ENCODE data around the gene DMC1.
A peak's percentile ranks its signal among the peaks of the same experiment; 100 is the strongest.
"Not testable (repeated sequence)": the region's sequence is repeated elsewhere in the genome, so short reads cannot be mapped to it uniquely, and the experiment has no call there.

DMC1 gene, protein sequence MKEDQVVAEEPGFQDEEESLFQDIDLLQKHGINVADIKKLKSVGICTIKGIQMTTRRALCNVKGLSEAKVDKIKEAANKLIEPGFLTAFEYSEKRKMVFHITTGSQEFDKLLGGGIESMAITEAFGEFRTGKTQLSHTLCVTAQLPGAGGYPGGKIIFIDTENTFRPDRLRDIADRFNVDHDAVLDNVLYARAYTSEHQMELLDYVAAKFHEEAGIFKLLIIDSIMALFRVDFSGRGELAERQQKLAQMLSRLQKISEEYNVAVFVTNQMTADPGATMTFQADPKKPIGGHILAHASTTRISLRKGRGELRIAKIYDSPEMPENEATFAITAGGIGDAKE

DNA sequence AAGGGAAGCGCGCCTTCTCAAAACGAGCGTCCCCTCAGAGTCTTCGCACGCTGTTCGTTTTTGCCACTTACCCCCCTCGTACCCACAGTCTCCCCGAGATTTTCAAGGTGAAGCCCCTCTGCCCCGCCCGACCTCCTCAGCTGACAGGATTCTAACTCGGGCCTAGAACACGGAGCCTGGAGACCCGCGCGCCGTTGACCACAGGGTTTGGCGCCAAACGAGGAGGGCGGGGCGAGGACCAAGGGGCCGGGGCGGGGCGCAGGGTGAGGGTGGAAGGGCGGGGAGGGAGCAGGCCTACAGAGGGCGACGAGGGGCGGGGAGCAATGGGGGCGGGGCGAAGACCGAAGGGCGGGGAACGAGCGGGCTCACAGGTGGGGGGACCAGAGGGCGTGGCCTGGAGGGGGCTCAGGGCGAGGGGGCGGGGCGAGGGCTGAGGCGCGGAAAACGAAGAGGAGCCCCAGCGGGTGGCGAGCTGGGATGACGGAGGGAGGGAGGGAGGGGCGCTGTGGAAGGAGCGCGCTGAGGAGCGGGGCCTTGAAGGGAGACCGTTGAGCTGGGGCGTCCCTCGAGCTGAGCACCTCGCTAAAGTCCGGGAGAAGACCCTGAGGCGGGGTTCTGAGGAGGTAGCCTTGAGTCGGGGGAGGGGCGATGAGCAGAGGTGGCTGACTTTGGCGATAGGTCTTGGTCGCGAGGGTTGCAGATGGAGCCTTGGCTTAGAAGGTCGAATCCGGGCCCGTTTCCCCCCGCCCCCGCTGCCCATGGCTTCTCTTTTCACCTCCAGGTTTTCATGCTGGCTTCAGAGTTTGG lies at the start of gene DMC1:
TSS of gene DMC1 (minus strand) at position 212 of the 807 bp plus-strand sequence. CDS start 1,927 bp downstream, outside the sequence.
- peak; percentile 85 for DNase-seq (ENCODE audit: insufficient read length, low spot score)
- FAIRE-seq = peak; percentile 23

DNA sequence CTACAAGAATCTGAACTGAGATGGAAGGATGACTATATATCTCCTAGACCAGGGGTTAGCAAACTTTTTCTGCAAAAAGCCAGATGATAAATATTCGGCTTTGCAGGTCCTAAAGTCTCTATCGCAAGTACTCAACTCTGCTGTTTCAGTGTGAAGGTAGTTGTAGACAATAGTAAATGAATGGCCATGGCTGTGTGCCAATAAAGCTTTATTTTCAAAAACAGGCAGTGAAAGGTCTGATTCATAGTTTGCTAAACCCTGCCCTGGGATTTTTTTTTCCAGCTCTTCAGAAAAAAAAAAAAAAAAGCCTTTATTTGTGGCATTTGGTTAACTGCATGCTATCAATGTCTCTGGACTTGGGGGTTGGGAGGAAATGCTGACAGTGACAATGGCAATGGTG lies 48.7 kb upstream of the DMC1 start:
- FAIRE-seq (no peak), DNase-seq (ENCODE audit: insufficient read length, low spot score) (no peak)

DNA sequence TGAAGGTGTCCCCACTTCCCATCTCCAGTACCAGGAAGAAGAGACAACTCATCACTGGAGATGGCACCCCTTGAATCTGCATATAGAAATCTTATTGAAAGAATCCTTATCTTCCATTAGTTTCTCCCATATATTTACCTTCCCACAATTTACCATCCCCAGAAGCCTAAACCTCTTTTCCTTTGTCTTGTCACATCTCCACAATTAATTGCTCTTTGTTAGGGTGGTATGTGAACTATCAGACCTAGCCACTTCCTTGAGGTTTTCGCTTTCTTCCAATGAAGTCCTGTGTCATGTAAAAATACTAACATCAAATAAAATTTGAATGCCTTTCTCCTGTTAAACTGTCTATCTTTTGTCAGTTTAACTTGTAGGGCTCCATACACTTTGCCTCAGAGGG lies 48.3 kb upstream of the DMC1 start:
- DNase-seq (ENCODE audit: insufficient read length, low spot score) (no peak), FAIRE-seq (no peak)

DNA sequence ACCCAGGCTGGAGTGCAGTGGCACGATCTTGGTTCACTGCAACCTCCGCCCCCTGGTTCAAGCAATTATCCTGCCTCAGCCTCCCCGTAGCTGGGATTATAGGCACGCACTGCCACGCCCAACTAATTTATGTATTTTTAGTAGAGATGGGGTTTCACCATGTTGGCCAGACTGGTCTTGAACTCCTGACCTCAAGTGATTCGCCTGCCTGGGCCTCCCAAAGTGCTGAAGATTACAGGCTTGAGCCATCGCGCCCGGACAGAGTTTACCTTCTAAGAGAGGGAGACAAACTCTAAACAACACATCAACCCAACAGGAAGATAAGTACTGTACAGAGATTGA lies 45.1 kb upstream of the DMC1 start:
- not testable (repeated sequence) for DNase-seq (ENCODE audit: insufficient read length, low spot score); FAIRE-seq

DNA sequence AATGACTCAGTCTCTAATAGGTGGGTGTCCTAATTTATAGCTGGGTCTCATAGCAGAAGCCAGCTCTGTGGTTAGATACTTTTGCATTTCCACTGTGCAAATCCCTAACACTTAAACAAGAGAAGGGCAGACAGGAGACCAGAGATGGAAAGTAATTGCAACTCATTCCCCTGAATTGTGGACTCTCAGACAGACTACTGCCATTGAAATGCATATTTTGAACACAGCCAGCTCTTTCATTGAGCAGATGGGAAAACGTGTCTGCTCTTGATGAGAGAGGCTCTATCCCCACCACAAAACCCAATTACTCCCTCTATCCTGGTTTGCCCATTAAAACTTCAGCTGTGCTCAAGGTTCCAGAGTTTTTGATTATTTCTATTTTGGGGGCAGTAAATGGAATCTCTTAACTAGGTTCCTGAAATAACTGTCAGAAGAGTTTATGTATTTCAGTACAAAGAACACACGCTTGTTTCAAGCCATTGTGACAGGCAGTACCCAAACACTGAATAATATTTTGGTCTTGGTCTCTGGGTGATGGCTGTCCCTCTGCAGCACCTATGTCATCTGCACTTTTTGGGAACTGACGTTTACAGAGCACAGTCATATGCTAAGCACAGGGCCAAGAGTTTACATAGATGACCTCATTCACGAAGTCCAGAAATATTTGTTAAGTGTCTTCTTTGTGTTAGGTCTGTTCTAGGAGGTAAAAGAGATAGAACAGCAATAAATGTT lies 44.5 kb upstream of the DMC1 start:
- DNase-seq (ENCODE audit: insufficient read length, low spot score) (no peak), FAIRE-seq (no peak)

DNA sequence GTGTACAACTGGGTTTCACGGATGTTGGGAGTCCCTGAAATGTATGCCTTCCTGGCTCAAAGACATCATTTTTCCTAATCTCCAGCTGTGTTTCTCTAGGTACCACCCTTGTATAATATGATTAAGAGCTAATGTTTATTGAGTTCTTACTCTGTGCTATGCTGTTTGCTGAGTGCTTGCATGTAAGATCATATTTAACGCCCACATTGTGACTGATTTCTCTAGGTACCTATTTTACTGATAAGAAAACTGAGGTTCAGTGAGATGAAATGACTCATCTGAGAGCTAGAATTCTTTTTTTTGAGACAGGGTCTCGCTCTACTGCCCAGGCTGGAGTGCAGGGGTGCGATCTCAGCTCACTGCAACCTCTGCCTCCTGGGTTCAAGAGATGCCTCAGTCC lies 43.6 kb upstream of the DMC1 start:
- DNase-seq (ENCODE audit: insufficient read length, low spot score) = no peak
- FAIRE-seq = no peak

DNA sequence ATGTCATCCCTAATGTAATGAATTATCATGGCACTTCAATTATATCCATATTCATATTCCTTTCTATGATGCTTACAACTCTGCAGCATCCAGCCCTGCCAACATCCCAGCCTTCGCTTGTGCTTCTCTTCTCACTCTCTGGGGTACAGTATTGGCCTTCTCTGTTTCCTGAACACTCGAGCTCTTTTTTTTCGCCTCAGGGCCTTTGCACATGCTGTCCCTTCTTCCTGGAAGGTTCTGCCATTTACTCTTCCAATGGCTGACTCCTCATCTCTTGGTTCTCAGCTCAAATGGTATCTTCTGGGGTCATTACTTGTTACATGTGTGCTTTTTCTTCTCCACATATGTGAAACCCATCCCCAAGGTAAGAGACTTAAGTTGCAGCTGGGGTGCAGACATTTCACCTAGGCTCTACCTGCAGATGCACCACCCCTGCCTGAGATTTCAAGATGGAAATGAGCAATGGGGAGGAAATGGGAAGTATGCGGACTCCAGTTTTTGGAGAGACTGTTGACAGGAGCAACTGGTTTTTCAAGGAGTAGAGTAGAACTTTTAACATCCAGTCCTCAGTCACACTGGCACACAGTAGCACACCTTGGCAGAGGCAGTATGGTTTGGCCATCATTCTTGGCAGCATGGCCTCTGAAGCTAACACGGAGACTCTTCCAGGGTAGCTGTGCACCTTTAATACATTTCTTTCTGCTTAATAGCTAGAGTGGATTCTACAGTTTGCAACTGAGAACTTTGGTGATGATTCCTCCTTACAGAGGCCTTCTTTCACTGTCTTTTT lies 42.4 kb upstream of the DMC1 start:
- DNase-seq (ENCODE audit: insufficient read length, low spot score) (no peak), FAIRE-seq (no peak)

DNA sequence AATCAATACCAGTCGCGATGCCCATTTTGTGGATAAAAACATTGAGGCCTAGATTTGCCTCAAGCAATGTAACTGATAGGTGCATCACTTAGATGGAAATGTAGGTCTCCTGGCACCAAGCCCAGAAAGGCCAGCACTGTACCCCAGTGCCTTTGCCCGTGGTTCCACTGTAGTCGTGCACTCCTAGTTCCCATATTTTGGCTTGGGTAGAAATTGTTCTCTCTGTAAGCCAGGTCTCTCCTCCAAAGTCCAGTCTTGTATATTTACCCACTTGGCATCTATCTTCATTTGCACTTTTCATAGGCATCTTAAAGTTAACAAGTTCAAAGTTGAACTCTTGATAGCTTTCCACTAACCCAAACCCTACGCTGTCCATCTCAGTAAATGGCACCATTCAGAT lies 41.6 kb upstream of the DMC1 start:
- no peak for DNase-seq (ENCODE audit: insufficient read length, low spot score)
- no peak for FAIRE-seq

DNA sequence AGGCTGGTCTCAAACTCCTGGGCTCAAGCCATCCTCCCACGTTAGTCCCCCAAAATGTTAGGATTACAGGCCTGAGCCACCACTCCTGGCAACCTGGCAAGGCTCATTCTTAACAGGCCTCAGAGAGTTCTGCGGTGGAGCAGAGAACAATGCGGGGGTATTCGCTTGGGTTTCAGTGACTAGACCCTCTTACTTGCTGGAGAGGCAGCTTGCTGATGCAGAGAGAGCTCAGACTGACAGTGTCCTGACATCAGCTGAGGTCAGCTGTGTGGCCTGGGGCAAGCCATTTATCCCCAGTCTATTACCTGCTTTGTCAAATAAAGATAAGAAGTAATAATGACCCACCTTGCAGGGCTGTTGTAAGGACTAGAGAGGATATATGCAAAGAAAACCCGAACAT lies 40.3 kb upstream of the DMC1 start:
- FAIRE-seq = no peak
- no peak for DNase-seq (ENCODE audit: insufficient read length, low spot score)

DNA sequence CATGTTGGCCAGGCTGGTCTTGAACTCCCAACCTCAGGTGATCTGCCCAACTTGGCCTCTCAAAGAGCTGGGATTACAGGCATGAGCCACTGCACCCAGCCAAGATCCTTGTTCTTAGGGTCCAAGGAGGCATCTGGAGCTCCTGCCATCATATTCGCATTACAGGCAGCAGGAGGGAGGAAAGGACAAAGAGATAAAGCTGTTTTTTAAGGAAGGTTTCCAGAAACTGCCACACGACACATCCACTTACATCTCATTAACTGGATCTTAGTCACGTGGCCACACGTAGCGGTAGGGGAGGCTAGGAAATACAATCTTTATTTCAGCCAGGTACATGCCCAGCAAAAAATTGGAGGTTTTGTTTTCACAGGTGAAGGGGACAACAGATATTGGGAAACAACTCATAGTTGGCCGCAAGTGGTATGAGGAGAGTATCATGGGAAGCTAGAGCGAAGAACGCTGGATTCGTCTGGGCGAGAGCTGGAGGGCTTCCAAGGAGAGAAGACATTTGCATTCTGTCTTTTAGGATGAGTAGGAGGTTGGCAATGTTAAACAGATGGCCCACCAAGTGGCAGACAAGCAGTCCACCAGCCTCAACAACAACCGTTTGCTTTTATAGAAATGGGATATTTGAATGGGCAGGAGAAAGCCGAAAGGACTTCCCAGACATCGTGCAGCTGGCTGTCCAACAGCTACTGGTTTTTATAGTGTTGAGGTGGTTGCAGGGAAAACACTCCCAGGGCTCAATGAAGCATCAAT lies 39.2 kb upstream of the DMC1 start:
- FAIRE-seq (no peak), DNase-seq (ENCODE audit: insufficient read length, low spot score) (no peak)

DNA sequence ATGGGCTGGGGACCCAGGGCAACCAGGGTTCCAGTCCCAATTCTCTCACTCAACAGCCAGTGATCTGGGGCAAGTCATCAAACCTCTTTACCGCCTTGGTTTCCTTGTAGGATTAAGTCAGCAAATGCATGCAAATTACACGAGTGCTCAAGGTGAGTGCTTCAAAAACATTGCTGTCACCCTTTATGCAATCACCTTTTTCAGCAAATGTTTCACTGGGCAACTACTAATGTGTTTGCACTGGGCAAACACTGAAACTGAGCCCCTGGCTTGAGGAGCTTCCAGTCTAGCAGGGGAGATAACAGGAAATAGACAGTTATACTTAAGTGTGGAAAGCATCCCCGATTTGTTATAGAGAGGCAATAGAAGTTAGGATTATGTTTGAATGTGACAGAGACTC lies 37.7 kb upstream of the DMC1 start:
- DNase-seq (ENCODE audit: insufficient read length, low spot score) (no peak), FAIRE-seq (no peak)

DNA sequence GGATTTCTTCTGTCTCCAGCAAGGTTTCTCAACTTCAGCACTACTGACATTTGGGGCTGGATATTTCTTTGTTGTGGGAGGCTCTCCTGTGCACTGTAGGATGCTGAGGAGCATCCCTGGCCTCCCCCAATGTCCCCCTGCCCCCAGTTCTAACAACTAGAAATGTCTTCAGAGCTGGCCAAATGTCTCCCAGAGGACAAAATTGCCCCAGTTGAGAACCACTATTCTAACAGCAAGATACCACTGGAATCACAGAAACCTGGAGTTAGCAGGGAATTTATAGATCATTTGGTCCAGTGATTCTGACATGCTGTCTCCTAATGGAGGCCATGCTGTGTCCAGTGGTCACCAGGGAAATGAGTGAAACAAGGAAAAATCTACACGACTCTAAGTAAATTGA lies 32.2 kb upstream of the DMC1 start:
- DNase-seq (ENCODE audit: insufficient read length, low spot score) = no peak

DNA sequence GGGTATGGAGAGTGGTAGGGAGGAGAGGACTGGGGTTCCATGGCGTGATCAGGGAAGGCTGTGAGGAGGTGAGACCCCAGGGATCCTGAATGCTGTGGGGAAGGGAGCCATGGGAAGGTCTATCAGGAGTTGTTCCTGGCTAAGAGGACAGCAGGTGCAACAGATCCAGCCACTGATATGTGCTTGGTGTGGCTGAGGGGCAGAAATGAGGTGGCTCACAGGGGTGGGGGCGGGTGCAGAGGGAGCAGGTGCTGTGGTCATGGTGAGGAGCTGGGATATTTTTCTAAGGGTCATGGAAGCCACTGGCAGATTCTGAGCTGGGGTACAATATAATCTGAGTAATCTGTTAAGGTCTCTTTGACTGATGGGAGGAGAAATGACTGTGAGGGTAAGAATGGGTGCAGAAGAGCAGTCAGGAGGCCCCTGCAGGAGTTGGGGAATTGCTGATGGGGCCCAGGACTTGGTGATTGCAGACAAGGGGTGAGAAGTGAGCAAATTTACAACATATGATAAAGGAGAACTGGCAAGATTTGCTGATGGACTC lies 31.3 kb upstream of the DMC1 start:
- no peak for DNase-seq (ENCODE audit: insufficient read length, low spot score)
- FAIRE-seq = no peak

More for the DNA sequence above, 32.2 kb upstream of the DMC1 start:
- FAIRE-seq = no peak

DNA sequence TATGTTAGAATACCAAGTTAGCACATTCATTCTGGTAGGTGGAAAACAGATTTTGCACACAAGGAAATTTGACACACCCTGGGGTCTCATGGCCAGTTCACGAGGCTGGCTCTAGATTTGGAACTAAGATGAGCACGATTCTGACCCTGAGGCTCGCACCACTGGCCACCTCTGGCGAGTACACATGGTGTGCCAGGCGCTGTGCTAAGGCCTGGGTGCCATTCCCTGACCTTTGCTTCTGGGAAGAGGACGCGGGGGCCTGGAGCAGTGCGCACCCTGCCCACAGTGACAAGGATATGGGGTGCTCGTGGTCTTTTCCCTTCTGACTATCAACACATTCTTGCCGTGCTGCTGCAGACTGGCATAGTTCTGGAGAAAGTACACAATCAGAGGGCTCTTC lies 29.5 kb upstream of the DMC1 start:
- DNase-seq (ENCODE audit: insufficient read length, low spot score) (no peak), FAIRE-seq (no peak)

DNA sequence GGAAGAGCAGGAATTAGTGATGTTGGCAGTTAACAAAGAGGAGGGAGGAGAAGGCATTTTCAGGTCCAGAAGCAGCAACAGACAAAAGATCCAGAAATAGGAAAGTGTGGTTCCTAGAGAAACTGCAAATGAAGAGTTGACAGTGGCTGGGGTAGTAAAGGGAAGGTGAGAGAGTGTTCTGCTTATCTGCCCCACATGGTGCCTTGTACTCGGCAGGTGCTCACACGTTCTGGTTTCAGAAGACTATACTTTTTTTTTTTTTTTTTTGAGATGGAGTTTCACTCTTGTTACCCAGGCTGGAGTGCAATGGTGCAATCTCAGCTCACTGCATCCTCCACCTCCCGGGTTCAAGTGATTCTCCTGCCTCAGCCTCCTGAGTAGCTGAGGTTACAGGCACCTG lies 12.9 kb upstream of the DMC1 start:
- DNase-seq (ENCODE audit: insufficient read length, low spot score); FAIRE-seq: not testable (repeated sequence)

DNA sequence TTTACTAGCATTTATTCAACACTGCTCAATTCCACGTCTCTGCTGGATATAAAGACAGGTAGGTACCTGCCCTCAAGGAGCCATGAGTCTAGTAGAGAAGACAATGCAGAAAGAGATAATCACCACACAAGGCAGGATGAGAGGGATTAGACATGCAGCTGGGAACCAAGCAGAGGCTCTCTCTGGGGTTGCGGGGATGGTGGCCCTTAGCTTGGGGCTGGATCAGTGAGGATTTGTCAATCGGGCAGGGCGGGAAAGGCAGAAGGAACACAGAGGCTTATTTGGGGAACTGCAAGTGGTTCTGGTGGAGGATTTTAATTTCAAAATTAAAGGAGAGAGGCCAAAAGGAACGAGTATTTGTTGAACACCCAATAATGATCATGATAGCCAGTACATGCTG lies 8.5 kb upstream of the DMC1 start:
- no peak for DNase-seq (ENCODE audit: insufficient read length, low spot score)
- FAIRE-seq = no peak

DNA sequence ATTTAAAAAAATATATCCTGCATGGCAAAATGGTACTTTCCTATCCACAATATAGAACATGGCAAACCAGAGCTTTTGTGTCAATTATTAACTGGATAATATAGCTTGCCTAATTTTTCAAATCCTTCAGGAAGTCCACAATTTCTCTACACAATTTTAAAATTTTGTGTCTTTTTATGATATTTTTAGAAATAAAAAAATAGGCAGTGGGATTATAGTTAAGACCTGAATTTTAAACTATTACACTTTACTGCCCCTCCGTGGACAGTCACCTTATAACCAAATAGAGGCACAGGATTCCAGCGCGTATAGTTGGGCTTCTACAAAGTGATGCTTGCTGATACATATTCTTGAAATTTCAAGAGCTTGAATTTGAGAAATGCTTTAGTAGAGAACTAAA lies 2.1 kb upstream of the DMC1 start:
- peak; percentile 35 for DNase-seq (ENCODE audit: insufficient read length, low spot score)
- no peak for FAIRE-seq

DNA sequence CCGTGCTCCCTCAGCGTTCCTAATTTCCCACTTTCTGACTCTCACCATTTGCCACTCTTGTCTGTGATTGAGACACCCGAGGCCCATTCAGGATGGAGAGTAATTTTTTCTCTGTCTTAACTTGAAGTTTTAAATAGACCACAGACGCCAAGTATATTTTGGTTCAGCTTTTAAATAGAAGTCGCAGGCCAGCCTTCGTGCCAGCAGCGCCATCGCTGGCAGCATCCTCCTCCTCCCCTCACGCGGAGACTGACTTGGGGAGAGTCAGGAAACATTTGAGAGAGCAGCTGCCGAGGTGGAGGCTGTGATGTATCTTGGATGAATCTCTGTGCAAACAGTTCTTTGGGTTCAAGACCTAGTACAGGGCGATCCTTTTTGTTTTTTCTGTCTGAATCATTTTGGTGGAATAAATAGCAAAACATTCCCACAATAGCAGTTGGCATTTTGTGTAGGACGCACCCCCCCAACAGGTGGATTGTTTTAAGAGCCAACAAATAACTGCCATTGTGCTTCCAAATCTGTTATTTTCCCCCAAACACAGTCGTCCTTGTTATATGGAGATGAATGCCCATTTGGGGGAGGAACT lies 889 bp upstream of the DMC1 start:
- FAIRE-seq (no peak), DNase-seq (ENCODE audit: insufficient read length, low spot score) (no peak)

DNA sequence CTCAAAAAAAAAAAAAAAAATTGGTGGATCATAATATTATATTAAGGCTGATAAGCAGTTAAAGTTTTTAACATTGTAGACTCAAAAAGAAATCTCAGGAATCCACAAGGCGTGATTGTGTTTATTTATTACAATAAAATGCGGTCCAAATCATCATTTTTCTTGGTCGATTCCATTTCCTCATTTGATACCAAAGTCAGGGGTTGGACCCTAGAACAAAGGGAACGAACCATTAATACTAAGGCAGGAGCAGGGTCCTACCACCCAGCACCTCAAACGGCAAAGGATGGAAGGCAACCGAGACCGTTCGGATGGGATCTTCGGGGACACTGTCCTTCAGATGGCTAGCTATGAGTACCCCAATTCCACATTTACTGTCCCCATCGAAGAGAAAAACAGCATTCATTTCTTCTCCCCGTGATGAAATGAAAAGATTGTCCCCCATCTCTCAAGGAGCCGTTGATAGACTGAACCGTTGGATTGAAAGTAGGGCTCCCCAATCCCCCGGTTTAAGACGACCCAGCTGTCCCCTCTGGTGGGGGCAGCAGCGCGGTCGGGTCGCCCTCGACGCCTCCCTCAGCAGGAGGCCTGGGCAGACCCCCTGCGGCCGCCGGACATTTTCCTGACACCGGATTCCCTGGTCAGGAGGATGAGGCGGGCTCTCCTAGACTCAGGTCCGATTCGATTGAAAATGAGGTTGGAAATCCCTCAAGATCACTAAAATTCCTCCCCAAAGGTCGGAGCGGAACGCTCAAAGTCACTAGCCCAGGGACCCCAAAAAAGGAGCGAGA lies 607 bp downstream of the DMC1 start:
- DNase-seq (ENCODE audit: insufficient read length, low spot score) = no peak
- no peak for FAIRE-seq
